Measurements from ENCODE around the gene HOXC13. TPM values are rescaled to one million over a fixed set of nuclear protein-coding genes. Genes with fewer than 3 reads are reported as not detected.

The HOXC13 gene
- total RNA-seq, 1 experiment from 2014 or later: 93.5 TPM

GRCh38 chr12:53944907-53945847 lies 6.5 kb downstream of the HOXC13 start:
- intact Hi-C loops (cut with micrococcal nuclease; ENCODE audit: unreplicated experiment): loop anchor here (5.0 kb wide), 2 partner anchors 118 to 178 kb away; no protein-coding TSS in a partner anchor
- CTCF ChIA-PET: no interaction called here
- in situ Hi-C loops (cut with HindIII; ENCODE audit: low pct_unique_long_range_greater_than_20kb, low sequenced_read_pairs): no loop called here
- no TSS peak for BruUV-seq (replicated peaks)
- no peak for TF ChIP-seq SIN3A (IDR thresholded peaks at IDR 0.05; ENCODE audit: borderline replicate concordance, insufficient read depth, low read depth, low read length)
- TF ChIP-seq TCF7L2 (IDR thresholded peaks at IDR 0.05; ENCODE audit: low read depth, low read length): no peak
- no peak for TF ChIP-seq REST (IDR thresholded peaks at IDR 0.05; ENCODE audit: insufficient read depth in 1 of 2, low read depth in 2 of 2, low read length in 1 of 2)
- TF ChIP-seq POLR2AphosphoS5 (IDR thresholded peaks at IDR 0.05; ENCODE audit: low read depth, low read length): no peak
- no peak for TF ChIP-seq CTCF (IDR thresholded peaks at IDR 0.05)
- POLR2A ChIA-PET: interaction anchor here (0.6 kb wide), 1 partner anchor 13 kb away, joined by 4 read pairs; no protein-coding TSS in a partner anchor
- ATAC-seq (no peak), DNase-seq (ENCODE audit: low read depth, low spot score) (no peak)
- Histone ChIP-seq H3K36me3 (ENCODE audit: control insufficient read depth, insufficient read depth, low read length) (peaks cover 5% of the 10 kb centered on the region), H3K9me3 (ENCODE audit: control insufficient read depth, insufficient read depth, low read depth, low read length) (no peaks in the 10 kb centered on the region), H3K4me1 (ENCODE audit: control insufficient read depth, insufficient read depth, low read length) (peaks cover 72% of the 10 kb centered on the region), H3K27me3 (ENCODE audit: control insufficient read depth, insufficient read depth, low read length) (no peaks in the 10 kb centered on the region), H3K27ac (ENCODE audit: low read length) (peak overlapping the region; percentile 99), H3K4me3 (ENCODE audit: low read depth in 2 of 2, low read length in 2 of 2) (no peak overlapping the region)

GRCh38 chr12:53947743-53948142 lies 9.1 kb downstream of the HOXC13 start:
- CTCF ChIA-PET: no interaction called here
- Histone ChIP-seq H3K4me1 (ENCODE audit: control insufficient read depth, insufficient read depth, low read length) (peaks cover 86% of the 10 kb centered on the region), H3K36me3 (ENCODE audit: control insufficient read depth, insufficient read depth, low read length) (peaks cover under 1% of the 10 kb centered on the region), H3K4me3 (ENCODE audit: low read depth in 2 of 2, low read length in 2 of 2) (no peak overlapping the region), H3K27ac (ENCODE audit: low read length) (peak overlapping the region; percentile 88), H3K9me3 (ENCODE audit: control insufficient read depth, insufficient read depth, low read depth, low read length) (no peaks in the 10 kb centered on the region), H3K27me3 (ENCODE audit: control insufficient read depth, insufficient read depth, low read length) (no peaks in the 10 kb centered on the region)
- DNase-seq (ENCODE audit: low read depth, low spot score) (no peak), ATAC-seq (no peak; the same call in 1 of the 2 replicates)
- TF ChIP-seq SIN3A (IDR thresholded peaks at IDR 0.05; ENCODE audit: borderline replicate concordance, insufficient read depth, low read depth, low read length): no peak
- peak; percentile 30; the same call in 1 of the 2 replicates for TF ChIP-seq TCF7L2 (IDR thresholded peaks at IDR 0.05; ENCODE audit: low read depth, low read length)
- TF ChIP-seq REST (IDR thresholded peaks at IDR 0.05; ENCODE audit: insufficient read depth in 1 of 2, low read depth in 2 of 2, low read length in 1 of 2): no peak
- TF ChIP-seq POLR2AphosphoS5 (IDR thresholded peaks at IDR 0.05; ENCODE audit: low read depth, low read length): no peak
- TF ChIP-seq CTCF (IDR thresholded peaks at IDR 0.05): no peak
- no TSS peak for BruUV-seq (replicated peaks)
- intact Hi-C loops (cut with micrococcal nuclease; ENCODE audit: unreplicated experiment): loop anchor here (5.0 kb wide), 2 partner anchors 120 to 180 kb away; no protein-coding TSS in a partner anchor
- POLR2A ChIA-PET: no interaction called here
- in situ Hi-C loops (cut with HindIII; ENCODE audit: low pct_unique_long_range_greater_than_20kb, low sequenced_read_pairs): no loop called here

Data from Panc1 (cell line).